ENCODE measurements around the gene MRPL40.
A peak's percentile ranks its signal among the peaks of the same experiment; 100 is the strongest.

The MRPL40 gene

GRCh38 chr22:19463491-19464469 is 31.4 kb downstream of the MRPL40 start:
- no peak for DNase-seq

- no peak for DNase-seq
These were observed 32.2 kb downstream of the MRPL40 start for GRCh38 chr22:19464546-19464945.

- no peak for DNase-seq
These were observed 32.6 kb downstream of the MRPL40 start for GRCh38 chr22:19464975-19465374.

- DNase-seq, result no peak
These were observed 33.9 kb downstream of the MRPL40 start for GRCh38 chr22:19466126-19466716.

GRCh38 chr22:19466848-19467752 is 34.8 kb downstream of the MRPL40 start:
- no peak for DNase-seq

- DNase-seq, result no peak
These were observed 35.6 kb downstream of the MRPL40 start for GRCh38 chr22:19467912-19468311.

GRCh38 chr22:19469421-19469820 is 37.1 kb downstream of the MRPL40 start:
- no peak for DNase-seq

GRCh38 chr22:19470010-19470409 is 37.7 kb downstream of the MRPL40 start:
- no peak for DNase-seq

- DNase-seq, result no peak
These were observed 39.2 kb downstream of the MRPL40 start for GRCh38 chr22:19471572-19471971.

- no peak for DNase-seq
These were observed 39.9 kb downstream of the MRPL40 start for GRCh38 chr22:19472233-19472632.

- no peak for DNase-seq
These were observed 41.2 kb downstream of the MRPL40 start for GRCh38 chr22:19473578-19473977.

- DNase-seq, result no peak
These were observed 43.7 kb downstream of the MRPL40 start for GRCh38 chr22:19476023-19476422.

GRCh38 chr22:19477321-19478044 is 45.1 kb downstream of the MRPL40 start:
- DNase-seq, result no peak

- peak; percentile 68 for DNase-seq
These were observed 45.9 kb downstream of the MRPL40 start for GRCh38 chr22:19478045-19478900.

- peak; percentile 93 for DNase-seq
These were observed 46.6 kb downstream of the MRPL40 start, which contains the start of gene UFD1 for GRCh38 chr22:19478901-19479354. Gene UFD1 (minus strand): TSS chr22:19479193. CDS start chr22:19479085, 108 bp downstream.

- DNase-seq, result peak; percentile 97
These were observed 47.2 kb downstream of the MRPL40 start, which contains the start of gene CDC45 for GRCh38 chr22:19479355-19480172. Gene CDC45 (plus strand): TSS chr22:19479920. CDS start chr22:19479969, 49 bp downstream.

GRCh38 chr22:19480173-19480568 is 47.8 kb downstream of the MRPL40 start:
- DNase-seq, result peak; percentile 67

GRCh38 chr22:19480789-19481188 is 48.4 kb downstream of the MRPL40 start:
- DNase-seq, result no peak

- DNase-seq, result peak; percentile 38
These were observed 50.0 kb downstream of the MRPL40 start for GRCh38 chr22:19482297-19482696.

All from activated effector memory CD4-positive, alpha-beta T cell treated with anti-CD3 and anti-CD28 coated beads, Interleukin-2, amount 50 U/mL, for 16 hours (primary cell).